Measurements from ENCODE around the gene KCND1.

GRCh38 chrX:48998391-48998790 is 26.7 kb upstream of the KCND1 start:
- TF ChIP-seq CTCF (IDR thresholded peaks at IDR 0.05): no peak
- TF ChIP-seq POLR2A (IDR thresholded peaks at IDR 0.05): no peak

Data from breast epithelium (tissue), 3 donors.